Measurements from ENCODE around the gene MAD1L1.

MAD1L1 gene

GRCh38 chr7:2152646-2153045 lies 80.1 kb downstream of the MAD1L1 start:
- DNase-seq: no peak

GRCh38 chr7:2151801-2152612 lies 80.7 kb downstream of the MAD1L1 start:
- no peak for DNase-seq

DNA sequence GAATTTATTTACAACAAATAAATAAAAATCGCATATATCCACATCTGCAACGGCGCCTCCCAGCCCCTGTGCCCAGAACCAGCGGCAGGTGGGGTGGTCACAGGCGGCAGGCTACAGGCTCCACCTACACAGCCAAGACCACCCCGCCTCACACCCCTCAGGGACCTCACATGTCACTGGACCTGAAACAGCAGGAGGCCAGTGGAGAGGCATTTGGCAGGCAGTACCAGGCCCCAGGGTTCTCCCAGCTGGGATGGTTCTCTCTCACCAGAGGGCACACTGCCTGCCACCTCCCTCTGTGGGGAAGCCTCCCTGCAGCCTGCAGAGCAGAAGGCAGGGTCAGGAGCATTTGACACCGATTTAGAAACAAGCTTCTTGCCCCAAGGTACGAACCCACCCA lies 81.5 kb downstream of the MAD1L1 start:
- DNase-seq: no peak

DNA sequence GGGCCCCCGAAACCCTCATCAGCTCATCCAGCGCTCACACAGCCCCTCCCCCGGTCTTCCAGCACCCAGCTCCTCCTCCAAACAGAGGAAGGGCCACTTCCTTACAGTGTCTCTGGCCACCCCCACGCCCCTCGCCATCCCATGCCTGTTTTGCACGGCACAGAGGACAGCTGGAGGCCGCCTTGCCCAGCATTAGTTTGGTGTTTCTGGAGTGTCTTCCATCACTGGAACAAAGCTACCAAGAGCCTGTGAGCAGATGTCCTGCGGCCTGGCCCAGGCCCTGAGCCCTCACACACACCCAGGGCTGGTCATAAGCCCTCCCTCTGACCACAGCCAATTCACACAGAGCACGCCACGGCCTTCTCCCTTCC lies 82.3 kb downstream of the MAD1L1 start:
- DNase-seq: no peak

- DNase-seq: no peak
These were observed 82.9 kb downstream of the MAD1L1 start for GRCh38 chr7:2149672-2150444.

DNA sequence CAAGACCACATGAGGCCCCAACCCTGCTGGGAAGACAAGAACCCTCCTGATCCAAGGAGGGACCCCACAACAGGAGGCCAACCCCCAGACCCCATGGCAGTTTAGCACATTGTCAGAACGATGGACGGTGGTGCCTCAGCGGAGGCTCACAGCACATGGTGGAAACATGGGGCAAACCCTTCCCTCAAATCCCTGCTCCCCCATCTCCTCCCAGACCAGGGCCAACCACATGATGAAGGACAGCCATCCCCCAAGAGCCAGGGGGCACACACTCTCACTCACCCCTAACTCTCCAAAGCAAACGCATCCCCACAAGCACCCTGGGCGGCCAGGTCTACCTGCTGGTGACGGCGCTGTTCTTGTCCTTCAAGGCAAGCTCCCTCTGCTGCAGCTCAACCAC lies 83.9 kb downstream of the MAD1L1 start:
- DNase-seq: no peak

GRCh38 chr7:2148189-2148588 lies 84.6 kb downstream of the MAD1L1 start:
- DNase-seq: no peak

GRCh38 chr7:2146676-2147472 lies 85.9 kb downstream of the MAD1L1 start:
- no peak for DNase-seq

GRCh38 chr7:2145835-2146580 lies 86.7 kb downstream of the MAD1L1 start:
- no peak for DNase-seq

GRCh38 chr7:2144926-2145325 lies 87.8 kb downstream of the MAD1L1 start:
- no peak for DNase-seq

- no peak for DNase-seq
These were observed 88.7 kb downstream of the MAD1L1 start for GRCh38 chr7:2143981-2144595.

DNA sequence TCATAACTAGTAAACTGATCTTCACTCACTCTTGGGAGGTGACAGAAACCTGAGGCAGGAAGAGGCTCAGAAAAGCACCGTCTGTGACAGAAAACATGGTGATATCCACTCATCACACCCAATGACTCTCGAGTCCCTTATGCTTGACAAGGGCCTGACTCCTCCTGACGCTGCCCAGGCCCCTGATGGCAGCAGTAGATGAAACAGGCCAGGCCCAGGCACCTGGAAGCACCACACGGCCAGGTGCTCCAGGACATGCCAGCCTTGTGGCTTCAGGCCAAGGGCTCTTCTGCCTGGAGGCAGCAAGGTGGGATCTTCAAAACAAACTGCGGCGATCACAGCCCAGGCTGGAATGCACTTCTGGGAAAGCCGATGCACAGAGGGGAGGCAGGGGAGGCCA lies 89.3 kb downstream of the MAD1L1 start:
- no peak for DNase-seq

DNA sequence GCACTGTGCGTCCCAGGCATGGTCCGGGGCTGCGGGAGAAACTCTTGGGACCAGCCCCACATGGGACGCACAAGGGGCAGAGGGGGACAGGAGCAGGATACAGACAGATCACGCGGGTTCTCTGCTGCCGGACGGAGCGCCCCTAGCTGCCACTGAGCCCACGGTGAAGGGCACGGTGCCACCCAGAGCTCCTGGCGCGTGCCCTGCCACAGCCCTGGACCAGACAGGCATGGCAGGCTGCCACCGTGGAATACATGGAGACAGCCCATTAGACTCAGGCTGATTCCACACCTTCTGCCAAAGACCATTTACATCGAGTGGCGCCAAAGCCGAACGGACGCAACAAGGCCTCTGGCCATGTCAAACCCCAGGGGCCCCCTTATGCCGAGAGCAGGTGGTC lies 90.4 kb downstream of the MAD1L1 start:
- no peak for DNase-seq

GRCh38 chr7:2141651-2142050 lies 91.1 kb downstream of the MAD1L1 start:
- DNase-seq: no peak

DNA sequence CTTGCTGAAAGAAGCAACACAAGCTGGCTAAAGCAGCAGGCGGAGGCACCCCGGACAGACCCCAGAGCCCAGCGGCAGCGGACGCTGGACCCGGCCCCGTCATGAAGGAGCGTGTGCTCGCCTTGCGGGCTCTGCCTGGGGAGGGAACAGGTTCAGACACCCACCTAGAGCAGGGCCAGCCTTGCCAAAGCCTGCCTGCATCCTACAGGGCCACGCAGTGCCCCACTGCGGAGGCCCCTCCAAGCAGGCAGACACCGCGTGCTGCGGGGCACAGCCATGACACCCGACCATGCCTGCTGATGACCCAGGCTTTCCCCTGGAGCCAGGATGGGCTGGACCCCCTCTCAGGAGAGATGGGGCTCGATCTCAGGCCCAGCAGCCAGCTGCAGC lies 91.7 kb downstream of the MAD1L1 start:
- no peak for DNase-seq

DNA sequence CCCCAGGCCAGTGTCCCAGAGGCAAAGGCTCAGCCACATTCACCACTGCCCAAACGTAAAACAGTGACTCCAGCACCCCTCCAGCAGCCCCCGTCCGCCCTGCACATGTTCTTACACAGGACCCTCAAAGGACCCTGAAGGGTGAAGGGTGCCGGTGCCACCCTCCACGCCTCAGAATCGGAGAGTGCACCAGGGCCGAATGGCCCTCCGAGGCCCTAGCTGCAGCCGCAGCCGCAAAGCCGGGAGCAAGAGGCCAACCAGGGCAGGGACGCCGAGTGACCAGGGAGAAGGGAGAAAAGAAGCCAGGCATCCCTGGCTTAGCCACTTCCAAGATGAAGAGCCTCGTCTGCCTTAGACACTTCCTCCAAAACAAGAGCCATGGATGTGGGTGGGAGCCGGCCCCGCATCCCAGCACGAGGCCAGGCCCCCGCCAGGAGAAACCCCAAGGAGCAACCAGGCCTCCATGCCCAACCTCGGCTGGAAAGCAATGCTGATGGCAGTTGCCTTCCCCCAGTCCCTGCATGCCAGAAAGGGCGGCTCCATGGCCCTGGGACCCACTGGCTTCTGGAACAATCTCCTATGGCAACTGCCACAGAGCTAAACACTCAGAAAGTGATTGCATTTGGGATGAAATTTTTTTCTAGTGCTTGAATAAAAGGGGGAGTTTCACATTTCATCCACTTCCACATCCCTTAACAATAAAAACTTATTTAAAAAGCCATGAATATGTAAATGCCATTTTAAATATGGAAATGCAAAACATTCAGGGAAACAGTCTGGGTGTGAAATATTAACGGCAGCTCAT lies 92.3 kb downstream of the MAD1L1 start:
- DNase-seq: no peak

- DNase-seq: no peak
These were observed 93.6 kb downstream of the MAD1L1 start for GRCh38 chr7:2139004-2139699.

DNA sequence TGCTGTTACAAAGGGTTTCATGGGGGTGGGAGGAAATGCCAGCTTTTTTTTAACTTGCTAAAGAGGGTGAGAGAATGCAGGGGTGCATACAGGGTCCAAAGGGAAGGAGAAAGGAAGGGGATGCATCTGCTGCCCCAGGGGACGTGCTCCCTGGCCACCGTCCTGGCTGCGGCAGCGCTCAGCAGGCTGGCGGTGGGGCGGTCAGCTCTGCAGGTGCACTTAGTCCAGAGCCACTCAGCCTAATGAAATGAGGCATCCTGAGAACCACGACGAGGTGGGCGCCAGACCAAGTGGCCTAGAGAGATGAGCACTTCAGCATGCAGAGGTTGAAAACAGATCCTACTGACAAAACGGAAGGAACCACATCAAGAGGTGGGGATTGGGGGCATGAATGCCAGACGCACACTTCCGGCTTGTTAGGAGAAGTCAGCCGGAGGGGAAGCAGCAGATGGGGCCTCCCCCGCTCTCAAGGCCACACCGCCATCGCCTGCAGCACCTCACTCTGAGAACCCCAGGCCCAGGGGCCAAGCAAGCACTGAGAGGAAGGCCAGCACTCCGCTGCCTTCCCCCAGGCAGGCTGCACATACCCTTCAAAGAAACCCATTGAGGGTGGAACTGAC lies 94.5 kb downstream of the MAD1L1 start:
- DNase-seq: no peak

DNA sequence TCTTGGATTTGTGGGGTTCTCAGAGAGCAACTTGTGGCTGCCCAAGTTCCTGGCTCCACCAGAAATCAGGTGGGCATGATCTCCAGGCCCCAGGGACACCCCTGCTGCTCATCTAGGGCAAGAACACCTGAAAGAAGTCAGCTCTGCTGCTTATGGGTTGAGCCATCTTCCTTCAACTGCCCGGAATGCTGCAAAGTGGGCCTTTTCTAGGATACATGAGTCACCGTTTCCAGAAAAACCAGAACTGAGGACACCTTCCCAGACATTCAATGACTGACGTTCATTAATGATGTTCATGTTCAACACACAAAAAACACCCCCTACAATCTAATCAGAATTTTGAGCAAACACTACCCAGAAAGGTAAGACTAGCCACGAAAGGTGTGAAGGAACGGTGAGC lies 98.0 kb downstream of the MAD1L1 start:
- DNase-seq: no peak

- no peak for DNase-seq
These were observed 100.5 kb downstream of the MAD1L1 start for GRCh38 chr7:2132243-2132642.

Data from NCI-H1436 (cell line).